Gastrocnemius medialis (tissue), 4 donors: Measurements from ENCODE around the gene CCDC185. TPM values are rescaled to one million over a fixed set of nuclear protein-coding genes. Genes with fewer than 3 reads are reported as not detected.

ENCODE experiments used
- ATAC-seq, 2 donors: fragments of 150-250 bp; one replicate each; pipeline ENCODE4 v1.9.1; 2016
- DNase-seq, 2 donors: peaks; one replicate each; pipeline ENCODE4 v3.0.0-alpha.2; 2019
- H3K27ac ChIP-seq, 4 donors: fragments of 200-600 bp; sonication (generic); 1 replicate in 1 of 4; 2 replicates in 3 of 4; pipeline ENCODE4 v1.5.1; 2016 to 2018; ENCODE audit warnings: mild to moderate bottlenecking in 2 of 4, moderate library complexity in 1 of 4
- H3K27me3 ChIP-seq, 3 donors: fragments of 200-600 bp; sonication (generic) in 2 of 3; 1 replicate in 1 of 3; 2 replicates in 2 of 3; pipeline versions ENCODE4 v1.5.1 to v1.6.0; 2016 to 2019; ENCODE audit warnings: mild to moderate bottlenecking in 1 of 3, moderate library complexity in 1 of 3
- H3K36me3 ChIP-seq, 2 donors: fragments of 200-600 bp; sonication (generic) in 1 of 2; one replicate each; pipeline ENCODE4 v1.5.1; 2017 to 2018
- H3K4me1 ChIP-seq, 2 donors: fragments of 200-600 bp; sonication (generic) in 1 of 2; one replicate each; pipeline ENCODE4 v1.5.1; 2016 to 2017; ENCODE audit warnings: mild to moderate bottlenecking in 2 of 2
- H3K4me3 ChIP-seq, 4 donors: fragments of 200-600 bp; sonication (generic) in 3 of 4; 1 replicate in 1 of 4; 2 replicates in 3 of 4; pipeline ENCODE4 v1.5.1; 2016 to 2019; ENCODE audit warnings: mild to moderate bottlenecking in 2 of 4
- H3K9me3 ChIP-seq, 3 donors: fragments of 200-600 bp; sonication (generic) in 2 of 3; 1 replicate in 1 of 3; 2 replicates in 2 of 3; pipeline ENCODE4 v1.5.1; 2016 to 2019
- CTCF ChIP-seq, 5 experiments: fragments of 450-650 bp in 3 of 5; fragments of 200-600 bp in 2 of 5; sonication (generic) in 2 of 5; IDR thresholded peaks in 4 of 5; conservative IDR thresholded peaks in 1 of 5; 1 replicate in 4 of 5; 2 replicates in 1 of 5; pipeline ENCODE4 v1.5.1; 2016 to 2019; ENCODE audit warnings: antibody characterized with exemption in 5 of 5, mild to moderate bottlenecking in 3 of 5, moderate library complexity in 3 of 5
- POLR2A ChIP-seq, 2 donors: fragments of 450-650 bp; IDR thresholded peaks; one replicate each; pipeline ENCODE4 v1.6.1; 2017; ENCODE audit warnings: antibody characterized with exemption in 2 of 2, mild to moderate bottlenecking in 2 of 2, moderate library complexity in 2 of 2
- in situ Hi-C, 4 donors: fragments of 200-750 bp; cut with MboI; loops; one replicate each; pipeline versions ENCODE4 v1.15.0 to v1.8.0; 2017; ENCODE audit warnings: low sequenced_read_pairs in 4 of 4
- intact Hi-C: fragments of 100-400 bp; cut with DNase I; formaldehyde crosslinking; loops from one replicate; pipeline ENCODE4 v1.15.1; 2023; ENCODE audit warnings: low total_unique reads
- total RNA-seq, 4 donors: library from RNA; depleted of rRNA; stranded (reverse); fragments of >200 nt; gene quantifications; one replicate each; pipeline versions ENCODE4 v1.1.0 to v1.2.3, GENCODE V29; 2016

Gene CCDC185
- total RNA-seq = not detected

GRCh38 chr1:223393275-223394214, at the start of gene CCDC185:
CCDC185 (plus strand) TSS chr1:223393415; CDS start chr1:223393476, 61 bp downstream.
- in situ Hi-C loops = no loop called here
- no peak for TF ChIP-seq POLR2A (IDR thresholded peaks at IDR 0.05)
- TF ChIP-seq CTCF (IDR thresholded peaks at IDR 0.05 in 4 of 5, conservative IDR thresholded peaks at IDR 0.05 in 1 of 5) = no peak

GRCh38 chr1:223343692-223344091, 49.5 kb upstream of the CCDC185 start:
- no peak for DNase-seq
- H3K9me3 ChIP-seq = no peaks in the 10 kb centered on the region
- no peak for ATAC-seq
- intact Hi-C loops = no loop called here
- H3K4me1 ChIP-seq = peaks cover 0 to 27% of the 10 kb centered on the region in 2 donors
- in situ Hi-C loops = no loop called here
- no peak for TF ChIP-seq POLR2A (IDR thresholded peaks at IDR 0.05)
- TF ChIP-seq CTCF (IDR thresholded peaks at IDR 0.05 in 4 of 5, conservative IDR thresholded peaks at IDR 0.05 in 1 of 5) = no peak
- H3K36me3 ChIP-seq = no peaks in the 10 kb centered on the region
- H3K27me3 ChIP-seq = no peaks in the 10 kb centered on the region
- H3K4me3 ChIP-seq = no peak overlapping the region
- H3K27ac ChIP-seq = peak overlapping the region in 1 of 4 donors; percentile 25

More at GRCh38 chr1:223393275-223394214, at the start of gene CCDC185:
- ATAC-seq (no peak), DNase-seq (no peak)
- no peaks in the 10 kb centered on the region for H3K36me3 ChIP-seq
- H3K9me3 ChIP-seq = no peaks in the 10 kb centered on the region
- intact Hi-C loops = no loop called here
- H3K27ac ChIP-seq = no peak within 1 kb of the TSS
- peaks cover 8 to 32% (median 19%) of the 10 kb centered on the region in 3 donors for H3K27me3 ChIP-seq
- H3K4me1 ChIP-seq = no peaks in the 10 kb centered on the region
- H3K4me3 ChIP-seq = peak within 1 kb of the TSS in 2 of 4 donors; percentile 35 to 39

DNA sequence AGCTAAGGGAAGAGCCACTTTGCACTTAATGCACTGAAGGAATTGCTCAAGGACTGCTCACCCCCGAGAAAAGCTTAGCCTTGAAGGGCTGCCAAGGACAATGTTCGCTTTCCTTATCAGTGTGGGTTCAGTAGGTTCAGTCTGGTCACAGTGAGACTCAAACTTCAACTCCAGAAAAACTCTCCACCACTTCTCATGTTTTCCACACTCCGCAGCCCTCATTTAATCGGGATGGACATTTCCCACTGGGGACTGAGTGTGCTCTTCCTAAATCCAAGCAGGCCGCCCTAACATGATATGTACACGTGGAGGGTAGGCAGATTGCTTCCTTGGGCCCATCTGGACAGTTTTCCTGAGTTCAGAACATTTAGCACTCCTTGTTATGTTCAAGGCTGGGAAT, 48.7 kb upstream of the CCDC185 start:
- no peak overlapping the region for H3K4me3 ChIP-seq
- intact Hi-C loops = no loop called here
- H3K27me3 ChIP-seq = no peaks in the 10 kb centered on the region
- no peak for DNase-seq
- peaks cover 0 to 20% of the 10 kb centered on the region in 2 donors for H3K4me1 ChIP-seq
- H3K27ac ChIP-seq = peak overlapping the region in 1 of 4 donors; percentile 25
- H3K36me3 ChIP-seq = no peaks in the 10 kb centered on the region
- peak in 1 of 2 donors; percentile 7 for ATAC-seq
- no peaks in the 10 kb centered on the region for H3K9me3 ChIP-seq
- in situ Hi-C loops = no loop called here
- TF ChIP-seq POLR2A (IDR thresholded peaks at IDR 0.05) (no peak), CTCF (IDR thresholded peaks at IDR 0.05 in 4 of 5, conservative IDR thresholded peaks at IDR 0.05 in 1 of 5) (no peak)

GRCh38 chr1:223345720-223346119, 47.5 kb upstream of the CCDC185 start:
- Histone ChIP-seq H3K36me3 (no peaks in the 10 kb centered on the region), H3K9me3 (no peaks in the 10 kb centered on the region), H3K27me3 (no peaks in the 10 kb centered on the region), H3K27ac (no peak overlapping the region), H3K4me1 (peaks cover 0 to 17% of the 10 kb centered on the region in 2 donors), H3K4me3 (no peak overlapping the region)
- TF ChIP-seq CTCF (IDR thresholded peaks at IDR 0.05 in 4 of 5, conservative IDR thresholded peaks at IDR 0.05 in 1 of 5) = no peak
- no peak for TF ChIP-seq POLR2A (IDR thresholded peaks at IDR 0.05)
- intact Hi-C loops (no loop called here), in situ Hi-C loops (no loop called here)
- ATAC-seq (no peak), DNase-seq (no peak)
